Adipose tissue (tissue), 3 donors: ENCODE results near the gene UBE2D4. TPM values are rescaled to one million over a fixed set of nuclear protein-coding genes. Genes with fewer than 3 reads are reported as not detected.
A peak's percentile ranks its signal among the peaks of the same experiment; 100 is the strongest.

Experiments used
- H3K27ac ChIP-seq: one replicate; pipeline ENCODE4 v1.5.1; 2013; ENCODE audit warnings: low read depth, low read length
- WGBS, 3 donors: extraction: QIAGEN DNeasy Blood & Tissue Kit; methylation state at CpG; one replicate each; pipeline ENCODE4 v1.1.7; 2013; 5-methylcytosine and 5-hydroxymethylcytosine counted together
- polyA plus RNA-seq, 3 donors: library from polyadenylated mRNA; stranded (reverse); fragments of 200-250 nt; gene quantifications; one replicate each; pipeline ENCODE4 v1.2.3, GENCODE V29; 2013
- donor health status: healthy with polysubstance abuse.
- donor health status: Bipolar disorder and iron deficiency.
- donor health status: healthy.

The UBE2D4 gene
- polyA plus RNA-seq, 3 donors: 10.3 to 21.4 (median 14.8) TPM

- 26 to 47% (median 37%) methylated on average over 8 of the region's 8 CpGs for WGBS, 3 donors
- no peak overlapping the region for H3K27ac ChIP-seq
Measured at GRCh38 chr7:43905209-43905946, 20.9 kb upstream of the UBE2D4 start.

GRCh38 chr7:43905956-43906330 lies 20.3 kb upstream of the UBE2D4 start:
- peak overlapping the region; percentile 60 for H3K27ac ChIP-seq
- WGBS, 3 donors: 0 to 1% (median 1%) methylated on average over 32 to 43 of the region's 43 CpGs

GRCh38 chr7:43906331-43907010 lies 19.8 kb upstream of the UBE2D4 start, which contains the start of gene URGCP:
Gene URGCP (minus strand): TSS chr7:43906596. CDS start chr7:43906575, 21 bp downstream.
- peak within 1 kb of the TSS; percentile 60 for H3K27ac ChIP-seq
- WGBS, 3 donors: 1% methylated on average over 27 to 73 of the region's 73 CpGs

GRCh38 chr7:43914795-43915194 lies 11.4 kb upstream of the UBE2D4 start:
- 86 to 93% (median 87%) methylated on average over 5 of the region's 5 CpGs for WGBS, 3 donors
- H3K27ac ChIP-seq: no peak overlapping the region

GRCh38 chr7:43915907-43916306 lies 10.3 kb upstream of the UBE2D4 start:
- WGBS, 3 donors: 92 to 99% (median 93%) methylated on average over 5 of the region's 5 CpGs
- no peak overlapping the region for H3K27ac ChIP-seq

GRCh38 chr7:43921423-43921822 lies 4.8 kb upstream of the UBE2D4 start:
- H3K27ac ChIP-seq: no peak overlapping the region
- 26 to 62% (median 51%) methylated on average over 2 of the region's 2 CpGs for WGBS, 3 donors

GRCh38 chr7:43922726-43923125 lies 3.5 kb upstream of the UBE2D4 start:
- H3K27ac ChIP-seq: no peak overlapping the region
- 94 to 95% (median 94%) methylated on average over 4 of the region's 4 CpGs for WGBS, 3 donors

GRCh38 chr7:43926798-43927123 lies 525 bp downstream of the UBE2D4 start:
- 0 to 4% (median 1%) methylated on average over 6 of the region's 6 CpGs for WGBS, 3 donors
- H3K27ac ChIP-seq: no peak overlapping the region

- 95 to 99% (median 96%) methylated on average over 4 of the region's 4 CpGs for WGBS, 3 donors
- H3K27ac ChIP-seq: no peak overlapping the region
Measured at GRCh38 chr7:43927810-43928209, 1.6 kb downstream of the UBE2D4 start.

GRCh38 chr7:43929529-43930457 lies 3.6 kb downstream of the UBE2D4 start:
- no peak overlapping the region for H3K27ac ChIP-seq
- WGBS, 3 donors: 89 to 97% (median 96%) methylated on average over 5 of the region's 5 CpGs

- no peak overlapping the region for H3K27ac ChIP-seq
- 79 to 80% (median 80%) methylated on average over 7 of the region's 7 CpGs for WGBS, 3 donors
Measured at GRCh38 chr7:43931346-43931745, 5.1 kb downstream of the UBE2D4 start.

GRCh38 chr7:43933902-43934560 lies 7.8 kb downstream of the UBE2D4 start:
- H3K27ac ChIP-seq: no peak overlapping the region
- 78 to 87% (median 82%) methylated on average over 3 of the region's 3 CpGs for WGBS, 3 donors

GRCh38 chr7:43937444-43937843 lies 11.2 kb downstream of the UBE2D4 start:
- 30 to 63% (median 54%) methylated on average over 3 of the region's 3 CpGs for WGBS, 3 donors
- no peak overlapping the region for H3K27ac ChIP-seq

GRCh38 chr7:43938892-43939482 lies 12.8 kb downstream of the UBE2D4 start:
- WGBS, 3 donors: 54 to 99% (median 91%) methylated on average over 4 of the region's 4 CpGs

GRCh38 chr7:43942250-43942649 lies 16.0 kb downstream of the UBE2D4 start:
- no peak overlapping the region for H3K27ac ChIP-seq
- WGBS, 3 donors: 67 to 70% (median 68%) methylated on average over 3 of the region's 3 CpGs

More at GRCh38 chr7:43938892-43939482, 12.8 kb downstream of the UBE2D4 start:
- H3K27ac ChIP-seq: no peak overlapping the region

GRCh38 chr7:43942997-43943396 lies 16.8 kb downstream of the UBE2D4 start:
- no peak overlapping the region for H3K27ac ChIP-seq
- 34 to 84% (median 78%) methylated on average over 3 of the region's 3 CpGs for WGBS, 3 donors

GRCh38 chr7:43943417-43944187 lies 17.4 kb downstream of the UBE2D4 start:
- WGBS, 3 donors: 73 to 82% (median 80%) methylated on average over 11 to 13 of the region's 13 CpGs

More at GRCh38 chr7:43943417-43944187, 17.4 kb downstream of the UBE2D4 start:
- no peak overlapping the region for H3K27ac ChIP-seq
